Measurements from ENCODE around the gene ADGRL1.

ADGRL1 gene

GRCh38 chr19:14107581-14108461 lies 98.1 kb downstream of the ADGRL1 start:
- DNase-seq, result no peak

- no peak for DNase-seq
Observed at GRCh38 chr19:14106840-14107239, 99.1 kb downstream of the ADGRL1 start.

DNA sequence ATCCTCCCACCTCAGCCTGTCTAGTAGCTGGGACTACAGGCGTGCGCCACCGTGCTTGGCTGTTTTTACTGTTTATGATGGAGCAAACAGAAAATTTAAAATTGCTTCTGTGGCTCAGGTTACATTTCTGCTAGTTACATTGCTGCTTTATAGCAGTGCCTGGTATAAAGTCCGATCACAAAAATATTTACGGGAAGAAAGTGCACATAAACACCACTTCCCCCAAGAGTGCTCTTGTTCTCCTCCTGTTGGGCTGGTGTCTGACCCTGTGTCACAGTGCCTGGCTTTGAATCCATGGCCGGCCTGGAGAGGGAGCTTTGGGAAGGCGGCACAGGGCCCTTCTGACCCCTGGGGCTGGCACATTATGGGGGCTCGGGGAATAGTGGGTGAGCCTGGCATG lies 100.3 kb downstream of the ADGRL1 start:
- no peak for DNase-seq

GRCh38 chr19:14103310-14103709 lies 102.7 kb downstream of the ADGRL1 start:
- no peak for DNase-seq

DNA sequence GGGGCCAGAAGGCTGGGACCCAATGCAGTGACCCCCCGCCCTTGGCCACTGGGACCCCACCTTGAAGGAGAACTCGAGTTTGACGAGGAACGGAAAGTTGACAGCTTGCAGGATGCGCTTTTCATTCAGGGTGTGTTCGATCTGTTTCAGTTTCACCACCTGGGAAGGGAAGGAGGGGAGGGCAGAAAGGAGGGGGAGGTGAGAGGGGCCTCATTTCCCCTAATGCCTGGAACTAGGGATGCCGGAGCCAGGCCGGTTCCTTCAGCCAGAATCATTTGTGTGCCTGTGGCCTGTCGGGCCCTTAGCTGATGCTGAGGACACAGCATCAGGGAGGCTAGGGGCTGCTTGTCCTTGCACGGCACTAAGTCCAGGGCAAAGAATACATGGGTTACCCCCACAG lies 103.2 kb downstream of the ADGRL1 start:
- no peak for DNase-seq

DNA sequence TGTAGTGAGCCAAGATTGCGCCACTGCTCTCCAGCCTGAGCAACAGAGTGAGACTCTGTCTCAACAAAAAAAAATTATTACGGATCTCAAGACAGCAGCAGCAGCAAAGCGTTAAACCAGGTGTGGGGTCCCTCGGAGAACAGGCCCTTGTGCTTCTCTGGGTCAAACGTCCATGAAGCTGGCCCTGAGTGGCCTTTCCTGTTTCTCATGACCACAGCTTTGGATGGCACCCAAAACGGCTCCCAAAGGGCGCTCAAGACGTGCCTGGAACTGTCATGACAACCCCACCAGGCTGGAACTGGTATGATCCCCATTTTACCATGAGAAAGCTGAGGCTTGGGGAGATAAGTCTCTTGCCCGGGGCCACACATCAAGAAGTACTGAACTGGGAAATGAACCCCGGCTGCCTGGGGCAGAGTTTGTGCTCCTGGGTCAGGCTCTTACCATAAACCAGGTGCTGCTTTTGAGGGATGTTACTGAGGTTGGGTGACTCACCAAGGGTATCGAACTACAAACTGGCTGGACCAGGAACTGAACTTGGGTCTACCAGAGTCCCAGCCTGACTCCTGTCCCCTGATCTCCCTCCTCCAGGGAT lies 103.8 kb downstream of the ADGRL1 start:
- DNase-seq, result no peak

- no peak for DNase-seq
Observed at GRCh38 chr19:14101003-14101545, 104.9 kb downstream of the ADGRL1 start.
